ENCODE data around the gene NR4A3. TPM values are rescaled to one million over a fixed set of nuclear protein-coding genes. Genes with fewer than 3 reads are reported as not detected.

The NR4A3 gene
- polyA plus RNA-seq (2011; rRNA removed) (0.14 and 0.17 TPM in 2 replicates), polyA minus RNA-seq (2011; rRNA and poly(A)+ RNA removed) (0.48 and 0.64 TPM in 2 replicates)

DNA sequence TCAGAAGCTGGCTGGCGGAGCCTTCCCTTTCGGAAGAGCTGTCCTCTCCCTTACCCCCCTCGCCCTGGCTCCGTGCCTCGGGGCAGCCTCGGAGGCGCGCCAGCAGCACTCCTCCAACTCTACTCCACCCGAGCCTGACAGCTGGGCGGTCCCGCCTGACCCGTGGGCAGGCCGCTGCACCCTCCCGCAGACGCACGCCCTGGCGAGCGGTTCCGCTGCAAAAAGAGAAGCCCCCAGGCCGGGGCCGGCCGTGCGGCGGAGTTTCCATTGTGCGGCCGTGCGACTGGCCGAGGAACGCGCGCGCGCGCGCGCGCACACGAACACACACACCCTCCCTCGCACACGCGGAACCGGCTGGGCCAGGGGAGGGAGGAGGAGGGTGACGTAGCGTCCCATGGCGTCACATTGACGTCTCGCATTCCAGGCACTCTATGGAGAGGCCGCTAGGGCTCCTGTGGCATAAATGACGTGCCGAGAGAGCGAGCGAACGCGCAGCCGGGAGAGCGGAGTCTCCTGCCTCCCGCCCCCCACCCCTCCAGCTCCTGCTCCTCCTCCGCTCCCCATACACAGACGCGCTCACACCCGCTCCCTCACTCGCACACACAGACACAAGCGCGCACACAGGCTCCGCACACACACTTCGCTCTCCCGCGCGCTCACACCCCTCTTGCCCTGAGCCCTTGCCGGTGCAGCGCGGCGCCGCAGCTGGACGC is at the start of gene NR4A3:
Gene NR4A3 (plus strand): TSS at position 490 of the 713 bp plus-strand sequence. CDS start 6,158 bp downstream, outside the sequence.
- Histone ChIP-seq H3K9me3 (ENCODE audit: control insufficient read depth, insufficient read depth, low read length) (no peaks in the 10 kb centered on the region; the same call in 1 of the 2 replicates), H3K27ac (ENCODE audit: low read depth, low read length) (peak within 1 kb of the TSS; percentile 98), H3K27me3 (ENCODE audit: control insufficient read depth, insufficient read depth, low read length) (peaks cover 14% of the 10 kb centered on the region), H3K4me3 (ENCODE audit: low read depth, low read length) (peak within 1 kb of the TSS; percentile 81)
- POLR2A ChIA-PET, result interaction anchor here (0.7 to 1.2 kb wide), 2 partner anchors 209 to 600 kb away, joined by 3 to 7 read pairs; partner anchors contain the start of genes ALG2 and SEC61B
- DNase-seq (ENCODE audit: low read depth, low spot score), result peak; percentile 94
- TF ChIP-seq, protein P1, sequence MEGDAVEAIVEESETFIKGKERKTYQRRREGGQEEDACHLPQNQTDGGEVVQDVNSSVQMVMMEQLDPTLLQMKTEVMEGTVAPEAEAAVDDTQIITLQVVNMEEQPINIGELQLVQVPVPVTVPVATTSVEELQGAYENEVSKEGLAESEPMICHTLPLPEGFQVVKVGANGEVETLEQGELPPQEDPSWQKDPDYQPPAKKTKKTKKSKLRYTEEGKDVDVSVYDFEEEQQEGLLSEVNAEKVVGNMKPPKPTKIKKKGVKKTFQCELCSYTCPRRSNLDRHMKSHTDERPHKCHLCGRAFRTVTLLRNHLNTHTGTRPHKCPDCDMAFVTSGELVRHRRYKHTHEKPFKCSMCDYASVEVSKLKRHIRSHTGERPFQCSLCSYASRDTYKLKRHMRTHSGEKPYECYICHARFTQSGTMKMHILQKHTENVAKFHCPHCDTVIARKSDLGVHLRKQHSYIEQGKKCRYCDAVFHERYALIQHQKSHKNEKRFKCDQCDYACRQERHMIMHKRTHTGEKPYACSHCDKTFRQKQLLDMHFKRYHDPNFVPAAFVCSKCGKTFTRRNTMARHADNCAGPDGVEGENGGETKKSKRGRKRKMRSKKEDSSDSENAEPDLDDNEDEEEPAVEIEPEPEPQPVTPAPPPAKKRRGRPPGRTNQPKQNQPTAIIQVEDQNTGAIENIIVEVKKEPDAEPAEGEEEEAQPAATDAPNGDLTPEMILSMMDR (IDR thresholded peaks at IDR 0.05; ENCODE audit: low read depth, low read length), result peak; percentile 28
- CTCF ChIA-PET, result interaction anchor here (0.6 to 1.9 kb wide), 4 partner anchors 10 to 504 kb away, joined by 3 to 6 read pairs (median 4); no protein-coding TSS in a partner anchor

DNA sequence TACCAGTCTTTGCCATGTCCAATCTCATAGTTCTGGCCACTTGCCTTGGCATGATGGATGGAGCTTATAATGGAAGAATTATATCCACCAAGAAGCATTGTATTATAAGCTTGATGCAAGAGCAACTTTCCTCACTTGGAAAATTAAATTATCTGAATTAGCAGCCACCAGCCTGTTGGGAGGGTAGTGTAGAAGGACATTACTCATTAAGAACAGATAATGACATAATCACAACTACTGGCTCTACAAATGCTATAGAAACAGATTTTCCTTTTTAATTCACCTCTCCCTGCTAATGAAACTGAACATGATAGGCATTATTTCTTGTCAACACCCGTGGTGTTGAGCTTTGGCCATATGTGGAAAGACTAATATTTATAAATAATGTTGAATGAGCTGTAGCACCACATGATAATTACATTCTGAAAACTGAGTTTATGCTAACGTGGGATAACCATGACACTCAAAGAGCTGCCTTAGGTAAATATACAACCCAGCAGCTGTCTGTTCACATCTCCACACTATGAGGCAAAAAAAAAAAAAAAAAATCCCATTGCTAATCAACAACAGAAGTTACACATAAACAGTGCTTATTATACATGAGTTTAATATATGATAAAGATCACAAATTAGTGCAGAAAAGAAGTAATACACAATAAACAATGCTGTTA is 48.1 kb upstream of the NR4A3 start:
- H3K27me3 ChIP-seq (ENCODE audit: control insufficient read depth, insufficient read depth, low read length), result peaks cover 6% of the 10 kb centered on the region
- H3K27ac ChIP-seq (ENCODE audit: low read depth, low read length), result no peak overlapping the region
- ChIA-PET POLR2A (no interaction called here), CTCF (no interaction called here)
- no peaks in the 10 kb centered on the region for H3K9me3 ChIP-seq (ENCODE audit: control insufficient read depth, insufficient read depth, low read length)
- no peak for DNase-seq (ENCODE audit: low read depth, low spot score)
- TF ChIP-seq, protein P1 (IDR thresholded peaks at IDR 0.05; ENCODE audit: low read depth, low read length), result no peak
- no peak overlapping the region for H3K4me3 ChIP-seq (ENCODE audit: low read depth, low read length)

DNA sequence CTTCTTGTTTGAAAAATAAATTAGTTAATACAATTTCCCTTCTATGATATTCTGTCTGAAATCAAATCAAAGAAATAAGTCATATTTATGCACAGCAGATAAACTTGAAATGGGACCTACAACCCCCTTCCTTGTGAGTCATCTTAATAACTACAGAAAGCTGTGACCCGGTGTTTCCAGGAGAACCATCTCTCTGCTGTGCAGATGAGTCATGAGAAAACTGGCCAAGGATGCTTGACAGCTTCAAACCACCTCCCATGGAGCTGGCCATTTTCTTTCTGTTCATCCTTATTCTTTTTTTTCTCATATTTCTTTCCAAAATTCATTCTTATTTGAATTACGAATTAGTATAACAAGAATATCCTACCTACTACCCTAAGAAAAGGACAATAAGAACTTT is 43.4 kb upstream of the NR4A3 start:
- H3K9me3 ChIP-seq (ENCODE audit: control insufficient read depth, insufficient read depth, low read length), result no peaks in the 10 kb centered on the region
- ChIA-PET POLR2A (no interaction called here), CTCF (no interaction called here)
- TF ChIP-seq, protein P1 (IDR thresholded peaks at IDR 0.05; ENCODE audit: low read depth, low read length), result no peak
- no peak overlapping the region for H3K27ac ChIP-seq (ENCODE audit: low read depth, low read length)
- DNase-seq (ENCODE audit: low read depth, low spot score), result peak; percentile 15
- H3K4me3 ChIP-seq (ENCODE audit: low read depth, low read length), result no peak overlapping the region
- no peaks in the 10 kb centered on the region for H3K27me3 ChIP-seq (ENCODE audit: control insufficient read depth, insufficient read depth, low read length)

DNA sequence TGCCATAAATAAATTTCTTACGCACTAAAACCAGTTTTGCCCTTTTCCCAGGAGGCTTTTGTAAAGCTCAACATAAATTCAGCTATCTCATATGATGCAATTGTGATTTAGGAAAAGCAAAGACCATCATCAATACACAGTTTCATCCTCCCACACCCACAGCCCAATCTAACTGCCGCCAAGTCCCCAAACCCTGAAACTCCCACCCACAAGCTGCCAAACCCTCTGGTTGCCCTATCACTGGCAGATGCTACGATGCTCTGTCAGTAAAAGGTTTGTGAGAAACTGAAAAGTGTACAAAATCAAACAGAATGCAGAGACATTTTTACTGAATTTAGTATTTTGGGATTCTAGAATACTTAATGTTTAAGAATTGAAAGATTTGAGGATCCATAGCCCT is 42.8 kb upstream of the NR4A3 start:
- CTCF ChIA-PET, result no interaction called here
- POLR2A ChIA-PET, result no interaction called here
- H3K27ac ChIP-seq (ENCODE audit: low read depth, low read length), result no peak overlapping the region

More for the DNA sequence above, 42.8 kb upstream of the NR4A3 start:
- TF ChIP-seq, protein P1 (IDR thresholded peaks at IDR 0.05; ENCODE audit: low read depth, low read length), result no peak
- H3K4me3 ChIP-seq (ENCODE audit: low read depth, low read length), result no peak overlapping the region
- no peak for DNase-seq (ENCODE audit: low read depth, low spot score)
- no peaks in the 10 kb centered on the region for H3K9me3 ChIP-seq (ENCODE audit: control insufficient read depth, insufficient read depth, low read length)
- H3K27me3 ChIP-seq (ENCODE audit: control insufficient read depth, insufficient read depth, low read length), result no peaks in the 10 kb centered on the region
